Loucy (cell line): ENCODE data around the gene KDM4C.

Experiments
- EZH2phosphoT487 ChIP-seq: fragments of 200-600 bp; IDR thresholded peaks from 2 replicates; pipeline ENCODE4 v1.6.1; 2018; ENCODE audit warnings: antibody characterized with exemption, mild to moderate bottlenecking, moderate library complexity, borderline replicate concordance
- TF ChIP-seq, protein P1 (sequence below): fragments of 200-600 bp; sonication (generic); conservative IDR thresholded peaks from 2 replicates; pipeline ENCODE4 v1.5.1; 2014; ENCODE audit warnings: mild to moderate bottlenecking, antibody characterized with exemption, low read length

DNA sequence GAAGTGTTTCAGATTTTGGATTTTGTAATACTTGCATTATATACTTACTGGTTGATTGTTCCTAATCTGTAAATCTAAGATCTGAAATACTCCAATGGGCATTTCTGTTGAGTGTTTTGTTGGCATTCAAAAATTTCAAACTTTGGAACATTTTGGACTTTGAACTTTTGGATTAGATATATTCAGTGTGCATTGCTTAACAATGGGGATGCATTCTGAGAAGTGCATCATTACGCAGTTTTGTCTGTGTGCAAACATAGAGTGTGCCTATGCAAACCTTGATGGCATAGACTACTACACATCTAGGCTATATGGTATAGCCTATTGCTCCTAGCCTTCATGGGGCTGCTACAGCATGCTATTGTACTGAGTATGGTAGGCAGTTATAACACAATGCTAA, 325.4 kb downstream of the KDM4C start:
- TF ChIP-seq, protein P1, sequence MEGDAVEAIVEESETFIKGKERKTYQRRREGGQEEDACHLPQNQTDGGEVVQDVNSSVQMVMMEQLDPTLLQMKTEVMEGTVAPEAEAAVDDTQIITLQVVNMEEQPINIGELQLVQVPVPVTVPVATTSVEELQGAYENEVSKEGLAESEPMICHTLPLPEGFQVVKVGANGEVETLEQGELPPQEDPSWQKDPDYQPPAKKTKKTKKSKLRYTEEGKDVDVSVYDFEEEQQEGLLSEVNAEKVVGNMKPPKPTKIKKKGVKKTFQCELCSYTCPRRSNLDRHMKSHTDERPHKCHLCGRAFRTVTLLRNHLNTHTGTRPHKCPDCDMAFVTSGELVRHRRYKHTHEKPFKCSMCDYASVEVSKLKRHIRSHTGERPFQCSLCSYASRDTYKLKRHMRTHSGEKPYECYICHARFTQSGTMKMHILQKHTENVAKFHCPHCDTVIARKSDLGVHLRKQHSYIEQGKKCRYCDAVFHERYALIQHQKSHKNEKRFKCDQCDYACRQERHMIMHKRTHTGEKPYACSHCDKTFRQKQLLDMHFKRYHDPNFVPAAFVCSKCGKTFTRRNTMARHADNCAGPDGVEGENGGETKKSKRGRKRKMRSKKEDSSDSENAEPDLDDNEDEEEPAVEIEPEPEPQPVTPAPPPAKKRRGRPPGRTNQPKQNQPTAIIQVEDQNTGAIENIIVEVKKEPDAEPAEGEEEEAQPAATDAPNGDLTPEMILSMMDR, result no peak
- TF ChIP-seq EZH2phosphoT487, result no peak
